H9 (cell line): Measurements from ENCODE around the gene ACTR8. TPM values are rescaled to one million over a fixed set of nuclear protein-coding genes. Genes with fewer than 3 reads are reported as not detected.

ENCODE experiments used
- DNase-seq: peaks from one replicate; pipeline ENCODE4 v3.0.0-alpha.2; 2017
- H2AFZ ChIP-seq: one replicate; pipeline ENCODE4 v1.6.1; 2013; ENCODE audit warnings: mild to moderate bottlenecking, low read length, control low read depth, moderate library complexity
- H2AK5ac ChIP-seq: 2 replicates; pipeline ENCODE4 v1.6.1; 2013; ENCODE audit warnings: low read length, control low read depth, mixed read lengths; ENCODE audit not compliant: insufficient read length
- H2BK120ac ChIP-seq: one replicate; pipeline ENCODE4 v1.6.1; 2013; ENCODE audit warnings: low read depth, mild to moderate bottlenecking, low read length, control low read depth, inconsistent platforms; ENCODE audit not compliant: poor library complexity, severe bottlenecking
- H2BK12ac ChIP-seq: 2 replicates; pipeline ENCODE4 v1.6.1; 2013; ENCODE audit warnings: low read length, control low read depth, mixed read lengths, low read depth; ENCODE audit not compliant: insufficient read length
- H2BK15ac ChIP-seq: 2 replicates; pipeline ENCODE4 v1.6.1; 2013; ENCODE audit warnings: low read depth, low read length, control low read depth
- H2BK20ac ChIP-seq: one replicate; pipeline ENCODE4 v1.6.1; 2013; ENCODE audit warnings: low read depth, mild to moderate bottlenecking, low read length, control low read depth, inconsistent platforms; ENCODE audit not compliant: poor library complexity, severe bottlenecking
- H2BK5ac ChIP-seq: 2 replicates; pipeline ENCODE4 v1.6.1; 2013; ENCODE audit warnings: low read length, control low read depth, mixed read lengths; ENCODE audit not compliant: insufficient read length
- H3K14ac ChIP-seq: 2 replicates; pipeline ENCODE4 v1.6.1; 2013; ENCODE audit warnings: low read length, control low read depth; ENCODE audit not compliant: insufficient read depth
- H3K18ac ChIP-seq: 2 replicates; pipeline ENCODE4 v1.6.1; 2013; ENCODE audit warnings: low read depth, mild to moderate bottlenecking, mixed read lengths, low read length, control low read depth; ENCODE audit not compliant: insufficient read length
- H3K23ac ChIP-seq: 2 replicates; pipeline ENCODE4 v1.6.1; 2013; ENCODE audit warnings: low read length, control low read depth, mixed read lengths, low read depth; ENCODE audit not compliant: insufficient read length
- H3K23me2 ChIP-seq: 2 replicates; pipeline ENCODE4 v1.6.1; 2013; ENCODE audit warnings: low read depth, mild to moderate bottlenecking, mixed read lengths, low read length, control low read depth; ENCODE audit not compliant: insufficient read length, poor library complexity, severe bottlenecking
- H3K27ac ChIP-seq: 2 replicates; pipeline ENCODE4 v1.5.1; 2013; ENCODE audit warnings: low read length, control low read depth, mixed read lengths, low read depth; ENCODE audit not compliant: insufficient read length
- H3K27me3 ChIP-seq: 2 replicates; pipeline ENCODE4 v1.6.1; 2013; ENCODE audit warnings: low read length, control low read depth, inconsistent platforms; ENCODE audit not compliant: insufficient read depth
- H3K4ac ChIP-seq: 2 replicates; pipeline ENCODE4 v1.6.1; 2013; ENCODE audit warnings: low read depth, mild to moderate bottlenecking, control low read depth, inconsistent platforms, low read length, moderate library complexity
- H3K4me1 ChIP-seq: 2 replicates; pipeline ENCODE4 v1.6.1; 2013; ENCODE audit warnings: low read length, control low read depth, inconsistent platforms; ENCODE audit not compliant: insufficient read depth
- H3K4me2 ChIP-seq: 2 replicates; pipeline ENCODE4 v1.6.1; 2013; ENCODE audit warnings: low read length, control low read depth, mixed read lengths; ENCODE audit not compliant: insufficient read length, insufficient read depth
- H3K56ac ChIP-seq: 2 replicates; pipeline ENCODE4 v1.6.1; 2013; ENCODE audit warnings: low read depth, mild to moderate bottlenecking, mixed read lengths, low read length, control low read depth; ENCODE audit not compliant: insufficient read length
- H3K79me1 ChIP-seq: 2 replicates; pipeline ENCODE4 v1.6.1; 2013; ENCODE audit warnings: low read depth, mild to moderate bottlenecking, moderate library complexity, low read length, control low read depth, inconsistent platforms; ENCODE audit not compliant: insufficient read depth, poor library complexity, severe bottlenecking
- H3K79me2 ChIP-seq: 2 replicates; pipeline ENCODE4 v1.6.1; 2013; ENCODE audit warnings: low read length, control low read depth, inconsistent platforms; ENCODE audit not compliant: insufficient read depth
- H3K9ac ChIP-seq: 2 replicates; pipeline ENCODE4 v1.6.1; 2013; ENCODE audit warnings: low read length, control low read depth, mixed read lengths; ENCODE audit not compliant: insufficient read length; ENCODE audit errors: extremely low read depth
- H3K9me3 ChIP-seq: one replicate; pipeline ENCODE4 v1.6.1; 2013; ENCODE audit warnings: low read depth, low read length, inconsistent platforms; ENCODE audit not compliant: control insufficient read depth
- H3T11ph ChIP-seq: one replicate; pipeline ENCODE4 v1.6.1; 2013; ENCODE audit warnings: mild to moderate bottlenecking, low read length, control low read depth, inconsistent platforms
- H4K20me1 ChIP-seq: one replicate; pipeline ENCODE4 v1.6.1; 2013; ENCODE audit not compliant: control insufficient read depth, insufficient read length, insufficient read depth
- H4K5ac ChIP-seq: 2 replicates; pipeline ENCODE4 v1.6.1; 2013; ENCODE audit warnings: low read depth, mild to moderate bottlenecking, mixed read lengths, low read length, control low read depth; ENCODE audit not compliant: insufficient read length
- H4K8ac ChIP-seq: replicated peaks from 2 replicates; pipeline ENCODE4 v1.6.1; 2013; ENCODE audit warnings: low read length, control low read depth, mixed read lengths, low read depth; ENCODE audit not compliant: insufficient read length
- H4K91ac ChIP-seq: 2 replicates; pipeline ENCODE4 v1.6.1; 2013; ENCODE audit warnings: low read depth, mild to moderate bottlenecking, moderate library complexity, mixed read lengths, low read length, control low read depth; ENCODE audit not compliant: insufficient read length
- H3K27ac Mint-ChIP-seq, 3 experiments: 2 replicates in 2 of 3; 3 replicates in 1 of 3; pipeline ENCODE4 v1.8.0; 2020 to 2021; ENCODE audit warnings: mixed read lengths in 3 of 3, mild to moderate bottlenecking in 1 of 3, moderate library complexity in 1 of 3
- H3K27me3 Mint-ChIP-seq: 2 replicates; pipeline ENCODE4 v1.8.0; 2021; ENCODE audit warnings: low read depth, mild to moderate bottlenecking, moderate library complexity, mixed read lengths
- H3K36me3 Mint-ChIP-seq, 3 experiments: 2 replicates in 2 of 3; 3 replicates in 1 of 3; pipeline ENCODE4 v1.8.0; 2020 to 2021; ENCODE audit warnings: low read depth in 3 of 3, mixed read lengths in 3 of 3; ENCODE audit not compliant: insufficient read depth in 1 of 3
- H3K4me1 Mint-ChIP-seq, 2 experiments: 2 replicates each; pipeline ENCODE4 v1.8.0; 2020; ENCODE audit warnings: mixed read lengths in 2 of 2
- H3K4me3 Mint-ChIP-seq, 2 experiments: 2 replicates in 1 of 2; 3 replicates in 1 of 2; pipeline ENCODE4 v1.8.0; 2020 to 2021; ENCODE audit warnings: mild to moderate bottlenecking in 2 of 2, mixed read lengths in 2 of 2, moderate library complexity in 1 of 2
- H3K9me3 Mint-ChIP-seq, 2 experiments: 2 replicates in 1 of 2; 3 replicates in 1 of 2; pipeline ENCODE4 v1.8.0; 2020; ENCODE audit warnings: mild to moderate bottlenecking in 2 of 2, mixed read lengths in 2 of 2, moderate library complexity in 1 of 2
- CTCF ChIP-seq: fragments of 200-600 bp; sonication (generic); conservative IDR thresholded peaks from 3 replicates; pipeline ENCODE4 v1.8.0; 2021; ENCODE audit warnings: antibody characterized with exemption, mild to moderate bottlenecking
- WGBS: extraction: QIAGEN DNeasy Blood & Tissue Kit; methylation state at CpG from one replicate; pipeline ENCODE4 v1.1.7; 2013; ENCODE audit warnings: missing lambda C conversion rate, low lambda C conversion rate, mixed read lengths; ENCODE audit not compliant: insufficient read length; ENCODE audit errors: extremely low coverage; 5-methylcytosine and 5-hydroxymethylcytosine counted together
- total RNA-seq: library from RNA; stranded (reverse); gene quantifications from 2 replicates; pipeline ENCODE4 v1.2.1, GENCODE V29; 2021

Gene ACTR8
- total RNA-seq, 1 experiment from 2014 or later: 39.2 TPM

- TF ChIP-seq CTCF: no peak
- Histone ChIP-seq H3K9ac (no peak overlapping the region), H3K14ac (no peak overlapping the region), H3T11ph (no peak overlapping the region), H4K5ac (no peak overlapping the region), H4K20me1 (no peaks in the 10 kb centered on the region), H2BK12ac (no peak overlapping the region), H2BK15ac (no peak overlapping the region), H4K8ac (no peak overlapping the region), H3K56ac (no peak overlapping the region), H3K79me1 (no peaks in the 10 kb centered on the region), H3K4me2 (no peak overlapping the region), H2BK20ac (no peak overlapping the region), H3K27me3 (no peaks in the 10 kb centered on the region), H2AK5ac (no peak overlapping the region), H3K4me1 (no peaks in the 10 kb centered on the region), H3K9me3 (no peaks in the 10 kb centered on the region), H3K4ac (no peak overlapping the region), H3K27ac (no peak overlapping the region), H3K23ac (no peak overlapping the region), H3K23me2 (no peaks in the 10 kb centered on the region), H3K18ac (no peak overlapping the region), H2BK120ac (no peak overlapping the region), H4K91ac (no peak overlapping the region), H2BK5ac (no peak overlapping the region), H3K79me2 (no peaks in the 10 kb centered on the region), H2AFZ (no peak overlapping the region)
- H3K9me3 Mint-ChIP-seq: no peaks in the 10 kb centered on the region
- H3K36me3 Mint-ChIP-seq: peaks cover 7 to 54% (median 46%) of the 10 kb centered on the region in 3 experiments; a peak in 6 of 7 replicates
- no peaks in the 10 kb centered on the region for H3K27me3 Mint-ChIP-seq
- no peak overlapping the region for H3K27ac Mint-ChIP-seq
- no CpG with 5 or more reads among the region's 1 CpG for WGBS
- no peak for DNase-seq
- no peak overlapping the region for H3K4me3 Mint-ChIP-seq
- H3K4me1 Mint-ChIP-seq: no peaks in the 10 kb centered on the region
These were observed 18.8 kb downstream of the ACTR8 start for GRCh38 chr3:53863145-53863544.
